H9 (cell line): ENCODE measurements around the gene NCAM2. TPM values are rescaled to one million over a fixed set of nuclear protein-coding genes. Genes with fewer than 3 reads are reported as not detected.

Experiments
- DNase-seq: peaks from one replicate; pipeline ENCODE4 v3.0.0-alpha.2; 2017
- H2AFZ ChIP-seq: one replicate; pipeline ENCODE4 v1.6.1; 2013; ENCODE audit warnings: mild to moderate bottlenecking, low read length, control low read depth, moderate library complexity
- H2AK5ac ChIP-seq: 2 replicates; pipeline ENCODE4 v1.6.1; 2013; ENCODE audit warnings: low read length, control low read depth, mixed read lengths; ENCODE audit not compliant: insufficient read length
- H2BK120ac ChIP-seq: one replicate; pipeline ENCODE4 v1.6.1; 2013; ENCODE audit warnings: low read depth, mild to moderate bottlenecking, low read length, control low read depth, inconsistent platforms; ENCODE audit not compliant: poor library complexity, severe bottlenecking
- H2BK12ac ChIP-seq: 2 replicates; pipeline ENCODE4 v1.6.1; 2013; ENCODE audit warnings: low read length, control low read depth, mixed read lengths, low read depth; ENCODE audit not compliant: insufficient read length
- H2BK15ac ChIP-seq: 2 replicates; pipeline ENCODE4 v1.6.1; 2013; ENCODE audit warnings: low read depth, low read length, control low read depth
- H2BK20ac ChIP-seq: one replicate; pipeline ENCODE4 v1.6.1; 2013; ENCODE audit warnings: low read depth, mild to moderate bottlenecking, low read length, control low read depth, inconsistent platforms; ENCODE audit not compliant: poor library complexity, severe bottlenecking
- H2BK5ac ChIP-seq: 2 replicates; pipeline ENCODE4 v1.6.1; 2013; ENCODE audit warnings: low read length, control low read depth, mixed read lengths; ENCODE audit not compliant: insufficient read length
- H3K14ac ChIP-seq: 2 replicates; pipeline ENCODE4 v1.6.1; 2013; ENCODE audit warnings: low read length, control low read depth; ENCODE audit not compliant: insufficient read depth
- H3K18ac ChIP-seq: 2 replicates; pipeline ENCODE4 v1.6.1; 2013; ENCODE audit warnings: low read depth, mild to moderate bottlenecking, mixed read lengths, low read length, control low read depth; ENCODE audit not compliant: insufficient read length
- H3K23ac ChIP-seq: 2 replicates; pipeline ENCODE4 v1.6.1; 2013; ENCODE audit warnings: low read length, control low read depth, mixed read lengths, low read depth; ENCODE audit not compliant: insufficient read length
- H3K23me2 ChIP-seq: 2 replicates; pipeline ENCODE4 v1.6.1; 2013; ENCODE audit warnings: low read depth, mild to moderate bottlenecking, mixed read lengths, low read length, control low read depth; ENCODE audit not compliant: insufficient read length, poor library complexity, severe bottlenecking
- H3K27ac ChIP-seq: 2 replicates; pipeline ENCODE4 v1.5.1; 2013; ENCODE audit warnings: low read length, control low read depth, mixed read lengths, low read depth; ENCODE audit not compliant: insufficient read length
- H3K27me3 ChIP-seq: 2 replicates; pipeline ENCODE4 v1.6.1; 2013; ENCODE audit warnings: low read length, control low read depth, inconsistent platforms; ENCODE audit not compliant: insufficient read depth
- H3K4ac ChIP-seq: 2 replicates; pipeline ENCODE4 v1.6.1; 2013; ENCODE audit warnings: low read depth, mild to moderate bottlenecking, control low read depth, inconsistent platforms, low read length, moderate library complexity
- H3K4me1 ChIP-seq: 2 replicates; pipeline ENCODE4 v1.6.1; 2013; ENCODE audit warnings: low read length, control low read depth, inconsistent platforms; ENCODE audit not compliant: insufficient read depth
- H3K4me2 ChIP-seq: 2 replicates; pipeline ENCODE4 v1.6.1; 2013; ENCODE audit warnings: low read length, control low read depth, mixed read lengths; ENCODE audit not compliant: insufficient read length, insufficient read depth
- H3K56ac ChIP-seq: 2 replicates; pipeline ENCODE4 v1.6.1; 2013; ENCODE audit warnings: low read depth, mild to moderate bottlenecking, mixed read lengths, low read length, control low read depth; ENCODE audit not compliant: insufficient read length
- H3K79me1 ChIP-seq: 2 replicates; pipeline ENCODE4 v1.6.1; 2013; ENCODE audit warnings: low read depth, mild to moderate bottlenecking, moderate library complexity, low read length, control low read depth, inconsistent platforms; ENCODE audit not compliant: insufficient read depth, poor library complexity, severe bottlenecking
- H3K79me2 ChIP-seq: 2 replicates; pipeline ENCODE4 v1.6.1; 2013; ENCODE audit warnings: low read length, control low read depth, inconsistent platforms; ENCODE audit not compliant: insufficient read depth
- H3K9ac ChIP-seq: 2 replicates; pipeline ENCODE4 v1.6.1; 2013; ENCODE audit warnings: low read length, control low read depth, mixed read lengths; ENCODE audit not compliant: insufficient read length; ENCODE audit errors: extremely low read depth
- H3K9me3 ChIP-seq: one replicate; pipeline ENCODE4 v1.6.1; 2013; ENCODE audit warnings: low read depth, low read length, inconsistent platforms; ENCODE audit not compliant: control insufficient read depth
- H3T11ph ChIP-seq: one replicate; pipeline ENCODE4 v1.6.1; 2013; ENCODE audit warnings: mild to moderate bottlenecking, low read length, control low read depth, inconsistent platforms
- H4K20me1 ChIP-seq: one replicate; pipeline ENCODE4 v1.6.1; 2013; ENCODE audit not compliant: control insufficient read depth, insufficient read length, insufficient read depth
- H4K5ac ChIP-seq: 2 replicates; pipeline ENCODE4 v1.6.1; 2013; ENCODE audit warnings: low read depth, mild to moderate bottlenecking, mixed read lengths, low read length, control low read depth; ENCODE audit not compliant: insufficient read length
- H4K8ac ChIP-seq: replicated peaks from 2 replicates; pipeline ENCODE4 v1.6.1; 2013; ENCODE audit warnings: low read length, control low read depth, mixed read lengths, low read depth; ENCODE audit not compliant: insufficient read length
- H4K91ac ChIP-seq: 2 replicates; pipeline ENCODE4 v1.6.1; 2013; ENCODE audit warnings: low read depth, mild to moderate bottlenecking, moderate library complexity, mixed read lengths, low read length, control low read depth; ENCODE audit not compliant: insufficient read length
- H3K27ac Mint-ChIP-seq, 3 experiments: 2 replicates in 2 of 3; 3 replicates in 1 of 3; pipeline ENCODE4 v1.8.0; 2020 to 2021; ENCODE audit warnings: mixed read lengths in 3 of 3, mild to moderate bottlenecking in 1 of 3, moderate library complexity in 1 of 3
- H3K27me3 Mint-ChIP-seq: 2 replicates; pipeline ENCODE4 v1.8.0; 2021; ENCODE audit warnings: low read depth, mild to moderate bottlenecking, moderate library complexity, mixed read lengths
- H3K36me3 Mint-ChIP-seq, 3 experiments: 2 replicates in 2 of 3; 3 replicates in 1 of 3; pipeline ENCODE4 v1.8.0; 2020 to 2021; ENCODE audit warnings: low read depth in 3 of 3, mixed read lengths in 3 of 3; ENCODE audit not compliant: insufficient read depth in 1 of 3
- H3K4me1 Mint-ChIP-seq, 2 experiments: 2 replicates each; pipeline ENCODE4 v1.8.0; 2020; ENCODE audit warnings: mixed read lengths in 2 of 2
- H3K4me3 Mint-ChIP-seq, 2 experiments: 2 replicates in 1 of 2; 3 replicates in 1 of 2; pipeline ENCODE4 v1.8.0; 2020 to 2021; ENCODE audit warnings: mild to moderate bottlenecking in 2 of 2, mixed read lengths in 2 of 2, moderate library complexity in 1 of 2
- H3K9me3 Mint-ChIP-seq, 2 experiments: 2 replicates in 1 of 2; 3 replicates in 1 of 2; pipeline ENCODE4 v1.8.0; 2020; ENCODE audit warnings: mild to moderate bottlenecking in 2 of 2, mixed read lengths in 2 of 2, moderate library complexity in 1 of 2
- CTCF ChIP-seq: fragments of 200-600 bp; sonication (generic); conservative IDR thresholded peaks from 3 replicates; pipeline ENCODE4 v1.8.0; 2021; ENCODE audit warnings: antibody characterized with exemption, mild to moderate bottlenecking
- WGBS: extraction: QIAGEN DNeasy Blood & Tissue Kit; methylation state at CpG from one replicate; pipeline ENCODE4 v1.1.7; 2013; ENCODE audit warnings: missing lambda C conversion rate, low lambda C conversion rate, mixed read lengths; ENCODE audit not compliant: insufficient read length; ENCODE audit errors: extremely low coverage; 5-methylcytosine and 5-hydroxymethylcytosine counted together
- total RNA-seq: library from RNA; stranded (reverse); gene quantifications from 2 replicates; pipeline ENCODE4 v1.2.1, GENCODE V29; 2021

The NCAM2 gene
- total RNA-seq, 1 experiment from 2014 or later = 2.2 TPM

GRCh38 chr21:21238629-21239400, 240.6 kb downstream of the NCAM2 start:
- no peaks in the 10 kb centered on the region for H3K27me3 ChIP-seq
- no peak overlapping the region for H2BK15ac ChIP-seq
- H3K27ac ChIP-seq = no peak overlapping the region
- H2BK12ac ChIP-seq = no peak overlapping the region
- no peaks in the 10 kb centered on the region for H4K20me1 ChIP-seq
- no peak overlapping the region for H4K8ac ChIP-seq
- DNase-seq = no peak
- no peak overlapping the region for H3K18ac ChIP-seq
- no peak overlapping the region for H3K23ac ChIP-seq
- H2BK20ac ChIP-seq = no peak overlapping the region
- no peaks in the 10 kb centered on the region for H3K4me1 Mint-ChIP-seq
- no peaks in the 10 kb centered on the region for H3K23me2 ChIP-seq
- H3K79me2 ChIP-seq = no peaks in the 10 kb centered on the region
- H4K91ac ChIP-seq = no peak overlapping the region
- H3K9ac ChIP-seq = no peak overlapping the region
- H2BK5ac ChIP-seq = no peak overlapping the region
- H3K27ac Mint-ChIP-seq = no peak overlapping the region
- no peak overlapping the region for H3T11ph ChIP-seq
- H3K4me2 ChIP-seq = no peak overlapping the region
- H3K4ac ChIP-seq = no peak overlapping the region
- H3K9me3 ChIP-seq = no peaks in the 10 kb centered on the region
- H3K9me3 Mint-ChIP-seq = no peaks in the 10 kb centered on the region
- H3K27me3 Mint-ChIP-seq = no peaks in the 10 kb centered on the region
- no peaks in the 10 kb centered on the region for H3K4me1 ChIP-seq
- H3K4me3 Mint-ChIP-seq = no peak overlapping the region
- H4K5ac ChIP-seq = no peak overlapping the region
- no peak overlapping the region for H2AK5ac ChIP-seq
- no peak overlapping the region for H2AFZ ChIP-seq
- no peaks in the 10 kb centered on the region for H3K36me3 Mint-ChIP-seq
- no peak overlapping the region for H3K14ac ChIP-seq
- no peaks in the 10 kb centered on the region for H3K79me1 ChIP-seq
- no peak overlapping the region for H3K56ac ChIP-seq
- no peak overlapping the region for H2BK120ac ChIP-seq
- no peak for TF ChIP-seq CTCF
- WGBS = no CpG with 5 or more reads among the region's 10 CpGs
